IPS-18c (cell line): ENCODE data around the gene MTG1.

Source experiments
- H3K4me3 ChIP-seq: 2 replicates; pipeline ENCODE4 v1.7.0; 2013; ENCODE audit warnings: low read depth, mild to moderate bottlenecking, low read length, moderate library complexity; ENCODE audit not compliant: insufficient read depth
- H3K9me3 ChIP-seq: one replicate; pipeline ENCODE4 v1.6.1; 2013; ENCODE audit warnings: mild to moderate bottlenecking, low read length, moderate library complexity; ENCODE audit not compliant: control insufficient read depth, insufficient read depth

The MTG1 gene

DNA sequence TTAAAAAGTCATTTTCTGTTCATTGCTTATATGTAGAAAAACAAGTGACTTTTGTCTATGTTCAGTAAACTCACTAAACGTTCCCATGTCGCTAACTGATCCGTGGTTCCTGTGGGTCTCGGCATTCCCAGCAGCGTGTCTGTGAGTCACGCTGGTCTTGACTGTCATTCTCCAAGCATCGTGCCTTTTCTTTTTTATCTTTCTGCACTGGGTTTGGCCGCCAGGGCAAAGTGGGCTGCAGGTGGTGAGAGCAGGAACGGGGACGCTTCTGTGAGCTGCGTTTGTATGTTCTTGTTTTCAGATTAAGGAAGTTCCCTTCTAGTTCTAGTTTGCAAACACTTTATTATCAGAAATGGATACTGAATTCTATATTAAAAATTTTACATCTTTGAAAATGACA is 53.0 kb downstream of the MTG1 start:
- Histone ChIP-seq H3K4me3 (no peak overlapping the region), H3K9me3 (peaks cover 16% of the 10 kb centered on the region)

DNA sequence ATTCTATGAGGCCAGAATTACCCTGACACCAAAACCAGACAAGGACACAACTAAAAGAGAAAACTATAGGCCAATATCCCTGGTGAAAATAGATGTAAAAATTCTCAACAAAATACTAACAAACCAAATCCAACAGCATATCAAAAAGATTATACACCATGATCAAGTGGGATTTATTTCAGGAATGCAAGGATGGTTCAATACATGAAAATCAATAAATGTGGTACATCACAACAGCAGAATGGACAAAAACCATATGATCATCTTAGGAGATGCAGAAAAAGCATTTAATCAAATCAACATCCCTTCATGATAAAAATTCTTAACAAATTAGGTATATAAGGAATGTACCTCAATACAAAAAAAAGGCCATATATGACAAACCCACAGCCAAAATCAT is 54.2 kb downstream of the MTG1 start:
- peaks cover 16% of the 10 kb centered on the region for H3K9me3 ChIP-seq
- no peak overlapping the region for H3K4me3 ChIP-seq

DNA sequence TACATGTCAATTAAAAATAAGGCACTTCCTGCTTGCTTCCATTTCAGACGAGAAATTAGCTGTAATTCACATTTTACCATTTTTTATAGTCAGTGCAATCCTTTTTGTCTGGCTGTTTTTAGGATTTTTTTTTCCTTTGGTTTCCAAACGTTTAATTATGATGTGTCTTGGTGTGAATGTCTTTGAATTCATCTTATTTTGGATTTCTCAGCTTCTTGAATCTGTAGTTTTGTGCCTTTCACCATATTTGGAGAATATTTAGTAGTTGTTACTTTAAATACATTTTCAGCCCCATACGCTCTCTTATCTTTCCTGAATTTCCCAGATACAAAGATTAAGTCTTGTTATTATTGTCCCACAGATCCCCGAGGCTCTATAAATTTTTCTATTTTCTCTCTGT is 57.4 kb downstream of the MTG1 start:
- H3K9me3 ChIP-seq, result peaks cover 18% of the 10 kb centered on the region
- no peak overlapping the region for H3K4me3 ChIP-seq

DNA sequence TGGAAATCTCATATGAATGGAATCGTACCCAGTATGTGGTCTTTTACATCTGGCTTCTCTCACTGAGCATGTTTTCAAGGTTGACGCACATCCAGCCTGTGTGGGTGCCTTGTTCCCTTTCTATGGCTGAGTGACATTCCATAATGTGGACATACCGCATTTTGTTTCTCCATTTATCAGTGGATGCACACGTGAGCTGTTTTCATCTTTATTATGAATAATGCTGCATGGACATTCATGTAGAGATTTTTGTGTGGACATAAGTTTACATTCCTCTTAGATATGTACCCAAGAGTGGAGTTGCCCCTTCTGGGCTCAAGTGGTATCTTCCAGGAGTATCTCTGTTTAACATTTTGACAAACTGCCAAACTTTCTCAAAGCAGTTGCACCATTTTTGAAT is 58.5 kb downstream of the MTG1 start:
- H3K9me3 ChIP-seq, result peaks cover 21% of the 10 kb centered on the region
- H3K4me3 ChIP-seq, result no peak overlapping the region

DNA sequence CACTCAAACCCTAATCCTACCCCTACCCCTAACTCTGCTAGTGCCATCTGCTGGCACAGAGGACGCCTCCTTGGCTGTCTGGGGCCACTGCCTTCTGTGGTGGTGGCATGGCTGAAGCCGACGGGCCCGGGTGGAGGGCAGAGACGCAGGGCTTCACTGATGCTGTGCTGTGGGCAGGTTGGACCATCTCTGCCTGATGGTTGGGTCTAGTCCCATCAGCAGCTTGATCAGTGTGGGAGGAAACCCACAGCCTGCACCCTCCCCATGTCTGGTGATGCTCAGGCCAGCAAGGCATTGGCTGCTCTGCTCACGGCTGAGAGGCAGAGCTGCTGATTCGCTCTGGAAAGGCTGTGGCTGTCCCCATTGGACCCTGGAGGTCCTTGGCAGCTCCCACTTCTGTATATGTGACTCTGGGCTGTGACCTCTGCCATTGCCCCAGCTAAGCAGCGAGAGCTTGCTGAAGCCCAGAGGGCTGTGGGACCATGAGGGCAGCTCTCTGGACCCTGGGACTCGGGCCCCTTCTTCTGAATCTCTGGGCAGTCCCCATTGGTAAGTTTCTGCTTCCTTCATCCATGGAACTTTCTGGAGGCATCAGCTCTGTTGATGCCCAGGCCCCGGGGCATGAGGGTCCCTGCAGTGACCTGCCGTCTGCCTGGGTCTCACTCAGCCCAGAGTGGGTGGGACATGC is 59.7 kb downstream of the MTG1 start, which contains the start of gene SCART1:
TSS of gene SCART1 (plus strand) at position 430 of the 688 bp plus-strand sequence. CDS start at position 483, 53 bp downstream.
- Histone ChIP-seq H3K9me3 (peaks cover 22% of the 10 kb centered on the region), H3K4me3 (no peak within 1 kb of the TSS; the same call in 1 of the 2 replicates)

DNA sequence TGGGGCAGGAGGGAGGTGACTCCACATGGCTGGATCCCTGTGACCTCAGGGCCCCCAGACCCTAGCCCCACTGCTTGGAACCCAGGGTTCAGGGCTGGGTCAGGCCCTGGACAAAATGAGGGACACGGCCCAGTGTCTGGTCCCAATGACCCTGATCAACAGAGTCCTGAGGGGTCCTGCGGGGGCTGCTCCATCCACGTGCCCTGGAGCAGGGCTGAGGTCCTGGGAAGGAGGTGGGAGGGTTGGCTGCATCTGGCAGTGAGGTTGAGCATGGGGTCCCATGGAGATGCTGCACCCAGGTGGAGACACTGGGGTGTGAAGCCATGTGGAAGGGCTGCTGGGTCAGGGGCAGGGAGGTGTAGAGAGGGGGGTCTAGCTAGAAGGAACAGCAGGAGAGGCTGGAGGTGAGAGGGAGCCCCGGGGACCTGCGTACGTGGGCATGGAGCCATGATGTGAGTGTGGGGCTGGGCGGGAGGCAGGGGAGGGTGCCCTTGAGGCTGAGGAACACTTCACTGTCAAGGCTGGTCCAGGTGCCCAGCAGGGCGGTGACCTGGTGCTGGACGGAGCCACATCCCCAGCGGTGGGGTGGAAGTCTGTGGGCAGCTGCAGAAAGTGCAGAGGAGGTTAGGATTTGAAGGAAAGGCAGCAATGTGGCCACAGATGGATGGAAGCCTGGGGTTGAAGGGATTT is 60.4 kb downstream of the MTG1 start:
- Histone ChIP-seq H3K4me3 (no peak overlapping the region; the same call in 1 of the 2 replicates), H3K9me3 (peaks cover 23% of the 10 kb centered on the region)

DNA sequence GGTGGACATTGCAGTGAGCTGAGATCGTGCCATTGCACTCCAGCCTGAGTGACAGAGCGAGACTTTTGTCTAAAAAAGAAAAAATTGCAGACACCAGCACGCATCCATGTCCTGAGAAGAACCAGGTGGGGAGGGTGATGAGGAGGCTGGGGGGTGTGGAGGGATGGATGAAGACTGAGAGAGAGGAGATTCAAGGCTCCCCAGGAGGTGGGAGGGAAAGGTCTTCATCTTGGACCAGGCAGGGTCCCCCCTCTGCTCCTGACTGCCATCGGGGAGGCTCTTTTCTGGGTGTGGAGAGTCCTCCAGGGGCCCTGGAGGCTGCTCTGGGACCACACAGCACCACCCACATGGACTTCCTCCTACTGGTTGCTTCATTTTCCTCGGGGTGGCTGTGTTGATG is 61.2 kb downstream of the MTG1 start:
- H3K4me3 ChIP-seq, result no peak overlapping the region; the same call in 1 of the 2 replicates
- peaks cover 23% of the 10 kb centered on the region for H3K9me3 ChIP-seq

DNA sequence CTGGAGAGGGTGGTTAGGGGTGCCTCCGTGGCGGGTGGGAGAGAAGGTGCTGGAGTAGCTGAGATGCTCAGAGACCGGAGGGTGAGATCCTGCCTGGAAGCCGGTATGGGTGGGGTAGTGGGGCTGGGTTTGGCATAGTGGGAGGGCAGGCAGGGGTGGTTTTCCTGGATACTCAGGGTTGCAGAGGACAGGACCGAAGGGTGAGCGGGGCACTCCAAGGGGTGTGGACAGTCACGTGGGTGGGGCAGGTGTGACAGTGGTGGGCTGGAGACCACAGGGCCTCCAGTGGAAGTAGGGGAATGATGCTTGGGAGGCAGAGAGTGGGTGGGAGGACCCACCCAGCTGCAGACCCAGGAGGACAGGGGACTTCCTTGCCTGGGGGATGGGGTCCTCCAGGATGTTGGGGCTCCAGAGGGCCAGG is 61.7 kb downstream of the MTG1 start:
- Histone ChIP-seq H3K9me3 (peaks cover 21% of the 10 kb centered on the region), H3K4me3 (no peak overlapping the region)

DNA sequence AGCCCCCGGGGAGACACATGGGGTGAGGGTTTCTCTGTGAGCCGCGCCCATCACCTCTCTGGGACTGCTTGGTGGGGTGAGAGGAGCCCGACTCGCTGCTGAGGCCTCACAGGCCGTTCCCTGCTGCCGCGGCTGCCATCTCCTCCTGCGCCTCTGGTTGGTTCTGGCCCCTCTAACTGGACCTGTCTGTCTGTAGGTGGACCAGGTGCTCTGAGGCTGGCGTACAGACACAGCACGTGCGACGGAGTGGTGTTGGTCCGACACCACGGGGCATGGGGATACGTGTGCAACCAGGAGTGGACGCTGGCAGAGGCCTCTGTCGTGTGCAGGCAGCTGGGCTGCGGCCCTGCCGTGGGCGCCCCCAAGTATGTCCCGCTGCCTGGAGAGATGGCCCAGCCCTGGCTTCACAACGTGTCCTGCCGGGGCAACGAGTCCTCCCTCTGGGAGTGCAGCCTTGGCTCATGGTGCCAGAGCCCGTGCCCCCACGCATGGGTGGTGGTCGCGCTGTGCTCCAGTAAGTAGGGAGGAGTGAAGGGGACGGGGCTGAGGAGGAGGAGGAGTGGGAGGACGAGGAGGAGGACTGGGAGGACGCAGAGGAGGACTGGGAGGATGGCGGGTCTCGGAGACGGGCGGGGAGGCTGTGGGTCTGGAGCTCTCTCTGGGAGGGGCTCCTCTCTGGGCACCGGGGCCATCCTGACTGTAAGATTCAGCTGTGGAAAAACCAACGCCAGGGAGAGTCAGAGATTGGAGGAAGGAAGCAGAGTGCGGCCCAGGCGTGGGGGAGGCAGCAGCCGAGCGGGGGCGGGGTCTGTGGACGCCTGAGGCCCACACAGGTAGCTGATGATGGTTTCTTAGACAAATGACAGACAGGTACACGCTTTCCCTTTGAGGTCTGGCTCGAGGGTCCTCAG is 62.3 kb downstream of the MTG1 start:
- Histone ChIP-seq H3K4me3 (no peak overlapping the region), H3K9me3 (peaks cover 21% of the 10 kb centered on the region)

DNA sequence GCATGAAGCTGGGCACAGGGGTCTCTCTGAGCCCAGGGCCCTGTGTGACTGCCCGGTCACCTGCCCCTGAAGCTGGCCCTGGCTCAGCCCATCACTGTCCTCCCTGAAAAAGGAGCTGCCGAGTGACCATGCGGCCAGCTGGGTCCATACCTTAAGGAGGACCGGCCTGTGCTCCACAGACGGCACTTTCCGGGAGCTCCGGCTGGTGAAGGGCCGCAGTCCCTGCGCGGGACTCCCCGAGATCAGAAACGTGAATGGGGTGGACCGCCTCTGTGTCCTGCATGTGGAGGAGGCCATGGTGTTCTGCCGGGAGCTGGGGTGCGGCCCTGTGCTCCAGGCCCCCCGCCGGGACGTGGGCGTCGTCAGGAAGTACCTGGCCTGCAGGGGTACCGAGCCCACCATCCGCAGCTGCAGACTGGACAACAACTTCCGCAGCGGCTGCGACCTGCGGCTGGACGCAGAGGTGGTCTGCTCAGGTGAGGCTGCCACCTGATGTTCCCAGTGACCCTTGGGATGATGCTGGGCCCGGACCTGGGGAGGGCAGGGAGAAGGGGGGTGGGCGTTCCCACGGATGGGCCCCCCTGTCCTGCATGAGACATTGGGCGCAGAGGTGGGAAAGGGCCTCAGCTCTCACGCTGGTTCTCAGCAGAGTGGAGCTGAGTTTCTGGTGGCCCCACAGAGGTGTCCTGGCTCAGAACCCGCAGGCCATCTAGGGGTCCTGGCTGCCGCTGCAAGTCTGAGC is 63.3 kb downstream of the MTG1 start:
- Histone ChIP-seq H3K9me3 (peaks cover 21% of the 10 kb centered on the region), H3K4me3 (no peak overlapping the region)

DNA sequence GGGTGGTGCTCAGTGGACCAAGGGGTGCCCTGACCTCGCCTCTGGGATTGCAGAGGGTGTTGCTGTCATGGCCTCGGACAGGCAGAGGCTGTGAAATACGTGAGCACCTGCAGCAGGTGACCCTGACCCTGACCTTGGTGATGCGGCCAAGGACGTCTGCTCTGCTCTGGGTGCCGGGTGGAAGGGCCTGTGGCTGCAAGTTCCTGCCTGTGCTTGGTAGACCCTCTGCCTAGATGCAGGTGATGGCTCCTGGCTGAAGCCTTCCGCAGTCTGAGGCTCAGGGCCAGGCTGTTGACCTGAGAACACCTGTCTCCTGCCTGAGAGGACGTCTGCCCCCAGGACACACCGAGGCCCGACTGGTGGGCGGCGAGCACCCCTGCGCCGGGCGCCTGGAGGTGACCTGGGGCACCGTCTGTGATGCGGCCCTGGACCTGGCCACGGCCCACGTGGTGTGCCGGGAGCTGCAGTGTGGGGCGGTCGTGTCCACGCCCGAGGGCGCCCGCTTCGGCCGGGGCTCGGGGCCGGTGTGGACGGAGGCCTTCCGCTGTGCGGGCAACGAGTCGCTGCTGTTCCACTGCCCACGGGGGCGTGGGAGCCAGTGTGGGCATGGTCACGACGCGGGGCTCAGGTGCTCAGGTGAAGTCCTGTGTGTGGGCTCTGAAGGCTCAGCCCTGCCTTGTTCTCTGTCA is 64.2 kb downstream of the MTG1 start:
- H3K4me3 ChIP-seq, result no peak overlapping the region; the same call in 1 of the 2 replicates
- H3K9me3 ChIP-seq, result peaks cover 21% of the 10 kb centered on the region

DNA sequence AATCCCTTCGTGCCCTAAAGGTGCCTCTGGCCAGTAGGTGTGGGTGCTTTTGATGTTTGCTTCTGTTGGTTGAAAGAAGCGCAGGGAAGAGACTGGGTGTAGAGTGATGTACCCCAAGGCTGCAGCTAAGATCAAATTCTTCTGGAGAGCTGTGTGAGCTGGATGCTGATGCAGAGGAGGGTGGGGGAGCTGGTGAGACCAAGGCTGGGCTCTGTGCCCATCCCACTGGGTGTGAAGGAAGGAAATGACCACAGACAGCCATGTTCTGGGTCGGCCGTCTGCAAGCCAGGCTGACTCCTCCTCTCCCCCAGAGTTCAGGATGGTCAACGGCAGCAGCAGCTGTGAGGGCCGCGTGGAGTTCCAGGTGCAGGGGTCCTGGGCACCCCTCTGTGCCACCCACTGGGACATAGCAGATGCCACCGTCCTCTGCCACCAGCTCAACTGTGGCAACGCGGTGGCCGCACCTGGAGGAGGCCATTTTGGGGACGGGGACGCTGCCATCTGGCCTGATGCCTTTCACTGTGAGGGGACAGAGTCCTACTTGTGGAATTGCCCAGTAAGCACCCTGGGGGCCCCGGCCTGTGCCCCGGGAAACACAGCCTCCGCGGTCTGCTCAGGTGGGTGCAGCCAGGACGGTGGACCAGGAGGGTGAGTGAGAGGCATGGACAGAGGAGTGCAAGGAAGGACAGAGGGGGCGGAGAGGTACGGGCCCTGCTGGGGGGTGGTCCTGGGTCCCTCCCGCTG is 64.9 kb downstream of the MTG1 start:
- Histone ChIP-seq H3K4me3 (no peak overlapping the region), H3K9me3 (peaks cover 18% of the 10 kb centered on the region)

DNA sequence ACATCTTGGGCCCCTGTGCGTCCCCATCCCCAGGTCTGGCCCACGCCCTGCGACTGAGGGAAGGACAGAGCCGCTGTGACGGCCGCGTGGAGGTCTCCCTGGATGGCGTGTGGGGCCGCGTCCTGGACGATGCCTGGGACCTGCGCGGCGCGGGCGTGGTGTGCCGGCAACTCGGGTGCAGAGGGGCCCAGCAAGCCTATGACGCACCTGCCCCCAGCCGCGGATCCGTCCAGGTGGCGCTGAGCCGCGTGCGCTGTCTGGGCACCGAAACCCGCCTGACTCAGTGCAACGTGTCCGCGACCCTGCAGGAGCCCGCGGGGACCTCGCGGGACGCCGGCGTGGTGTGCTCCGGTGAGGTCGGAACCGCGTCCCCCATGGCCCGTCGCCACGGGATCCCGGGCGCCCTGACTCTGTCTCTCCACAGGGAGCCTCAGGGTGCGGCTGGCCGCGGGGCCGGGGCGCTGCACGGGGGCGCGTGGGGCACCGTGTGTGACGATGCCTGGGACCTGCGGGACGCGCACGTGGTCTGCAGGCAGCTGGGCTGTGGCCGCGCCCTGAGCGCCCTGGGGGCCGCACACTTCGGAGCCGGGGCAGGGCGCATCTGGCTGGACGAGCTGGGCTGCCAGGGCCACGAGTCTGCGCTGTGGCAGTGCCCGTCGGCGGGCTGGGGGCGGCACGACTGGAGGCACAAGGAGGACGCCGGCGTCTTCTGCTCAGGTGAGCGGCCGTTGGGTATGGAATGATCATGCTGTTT is 65.7 kb downstream of the MTG1 start:
- Histone ChIP-seq H3K9me3 (peaks cover 16% of the 10 kb centered on the region), H3K4me3 (no peak overlapping the region)

DNA sequence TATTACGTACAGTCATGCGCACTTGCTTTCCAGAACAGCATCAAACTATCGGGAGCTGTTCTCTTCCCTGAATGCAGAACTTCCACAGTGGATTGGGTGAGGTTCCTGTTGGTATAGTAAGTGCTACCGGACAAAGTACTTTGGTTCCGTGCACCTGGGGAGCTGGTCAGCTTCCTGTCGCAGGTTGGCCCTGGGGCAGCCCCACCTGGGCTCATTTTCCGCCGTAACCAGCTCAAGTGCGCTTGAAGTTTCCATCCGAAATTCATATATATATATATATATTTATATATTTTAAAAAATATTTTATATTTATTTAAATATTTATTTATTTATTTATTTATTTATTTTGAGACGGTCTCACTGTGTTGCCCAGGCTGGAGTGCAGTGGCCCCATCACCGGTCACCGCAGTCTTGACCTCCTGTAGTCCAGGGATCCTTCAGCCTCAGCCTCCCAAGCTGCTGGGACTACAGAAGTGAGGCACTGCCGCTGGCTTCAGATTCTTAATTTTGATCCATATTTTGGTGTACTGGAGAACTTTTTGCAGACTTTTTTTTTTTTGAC is 66.3 kb downstream of the MTG1 start:
- peaks cover 14% of the 10 kb centered on the region for H3K9me3 ChIP-seq
- H3K4me3 ChIP-seq, result no peak overlapping the region

DNA sequence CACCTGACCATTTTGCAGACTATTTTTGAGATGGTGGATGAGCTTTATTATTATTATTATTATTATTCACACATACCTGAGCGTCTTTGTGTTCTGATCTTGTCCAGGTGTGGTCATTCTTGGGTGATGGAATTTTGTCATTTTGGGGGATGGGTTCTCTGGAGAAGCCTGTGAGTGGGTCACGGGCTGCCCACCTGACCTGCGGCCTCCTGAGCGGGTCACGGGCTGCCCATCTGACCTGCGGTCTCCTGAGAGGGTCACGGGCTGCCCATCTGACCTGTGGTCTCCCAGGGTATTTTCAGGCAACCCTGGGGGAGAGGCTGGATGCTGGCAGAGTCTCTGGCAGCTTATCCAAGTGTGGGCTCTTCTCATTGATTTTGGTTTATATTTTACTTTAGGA is 67.1 kb downstream of the MTG1 start:
- H3K9me3 ChIP-seq, result peaks cover 10% of the 10 kb centered on the region
- H3K4me3 ChIP-seq, result no peak overlapping the region
